Bronchial epithelial cell (primary cell): Measurements from ENCODE around the gene GOLGA5. TPM values are rescaled to one million over a fixed set of nuclear protein-coding genes. Genes with fewer than 3 reads are reported as not detected.

Experiments used
- DNase-seq: peaks from one replicate; pipeline ENCODE4 v3.0.0-alpha.2; 2010; ENCODE audit warnings: low read depth
- FAIRE-seq: peaks from 2 replicates; lab custom pipeline; 2011; peaks lifted over from hg19 to GRCh38; lab: Jason Lieb, UNC
- H3K27me3 ChIP-seq: 2 replicates; pipeline ENCODE4 v1.5.1; 2011; ENCODE audit warnings: low read length; ENCODE audit not compliant: control insufficient read depth, insufficient read depth
- H3K36me3 ChIP-seq: 2 replicates; pipeline ENCODE4 v1.5.1; 2011; ENCODE audit warnings: low read length; ENCODE audit not compliant: control insufficient read depth, insufficient read depth
- H3K4me3 ChIP-seq: 2 replicates; pipeline ENCODE4 v1.5.1; 2011; ENCODE audit warnings: mild to moderate bottlenecking, low read depth, low read length, control low read depth
- CTCF ChIP-seq: IDR thresholded peaks from 2 replicates; pipeline ENCODE4 v1.5.1; 2011; ENCODE audit warnings: mild to moderate bottlenecking, moderate library complexity, low read length, control low read depth, inconsistent platforms; ENCODE audit not compliant: insufficient read depth, severe bottlenecking
- total RNA-seq: library from RNA; depleted of rRNA; stranded (reverse); fragments of >200 nt; gene quantifications from 2 replicates; pipeline ENCODE4 v1.2.1, GENCODE V29; 2014

The GOLGA5 gene
- total RNA-seq, 1 donor from 2014 or later: 41.9 TPM

- TF ChIP-seq CTCF: no peak
- no peak overlapping the region for H3K4me3 ChIP-seq
- no peaks in the 10 kb centered on the region for H3K27me3 ChIP-seq
- H3K36me3 ChIP-seq: no peaks in the 10 kb centered on the region
- DNase-seq (peak; percentile 79), FAIRE-seq (no peak)
Observed at GRCh38 chr14:92785667-92786426, 8.3 kb upstream of the GOLGA5 start.

GRCh38 chr14:92786427-92786756 lies 7.7 kb upstream of the GOLGA5 start:
- no peaks in the 10 kb centered on the region for H3K36me3 ChIP-seq
- no peak for FAIRE-seq
- no peak for TF ChIP-seq CTCF
- H3K27me3 ChIP-seq: no peaks in the 10 kb centered on the region
- no peak for DNase-seq
- H3K4me3 ChIP-seq: no peak overlapping the region

GRCh38 chr14:92787554-92787953 lies 6.6 kb upstream of the GOLGA5 start:
- FAIRE-seq: no peak
- no peak overlapping the region for H3K4me3 ChIP-seq
- no peaks in the 10 kb centered on the region for H3K27me3 ChIP-seq
- no peak for DNase-seq
- no peak for TF ChIP-seq CTCF
- no peaks in the 10 kb centered on the region for H3K36me3 ChIP-seq

- FAIRE-seq: no peak
- Histone ChIP-seq H3K27me3 (no peaks in the 10 kb centered on the region), H3K4me3 (no peak overlapping the region), H3K36me3 (no peaks in the 10 kb centered on the region)
- peak; percentile 25 for DNase-seq
- no peak for TF ChIP-seq CTCF
Observed at GRCh38 chr14:92789457-92790089, 4.5 kb upstream of the GOLGA5 start.

DNA sequence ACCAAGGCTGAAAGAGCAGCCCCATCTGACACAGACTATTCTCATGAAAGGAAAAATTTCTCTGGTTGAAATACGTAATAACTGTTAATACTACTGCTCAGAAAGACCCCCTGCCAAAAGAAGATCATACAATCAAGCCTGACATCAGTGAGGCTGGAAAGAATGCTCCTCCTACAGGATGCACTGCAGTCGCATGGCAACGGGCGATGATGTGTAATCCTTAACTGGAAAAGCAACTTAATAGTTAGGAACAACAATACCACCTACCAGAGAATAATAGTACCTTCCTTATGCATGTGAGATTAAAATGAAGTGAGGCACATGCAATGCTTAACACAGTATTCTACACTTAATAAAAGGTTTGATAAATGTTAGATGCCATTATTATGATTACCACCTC lies 1.2 kb upstream of the GOLGA5 start:
- H3K27me3 ChIP-seq: no peaks in the 10 kb centered on the region
- no peak for FAIRE-seq
- TF ChIP-seq CTCF: no peak
- no peak overlapping the region for H3K4me3 ChIP-seq
- H3K36me3 ChIP-seq: peaks cover 3% of the 10 kb centered on the region
- peak; percentile 49 for DNase-seq
